B cell (primary cell): Measurements from ENCODE around the gene SLC22A13.

Source experiments
- CTCF ChIP-seq: fragments of 200-600 bp; IDR thresholded peaks from one replicate; pipeline ENCODE4 v1.8.0; 2022; ENCODE audit warnings: antibody characterized with exemption, mild to moderate bottlenecking
- EZH2 ChIP-seq: IDR thresholded peaks from 2 replicates; pipeline ENCODE4 v1.6.1; 2012; ENCODE audit warnings: borderline replicate concordance, low read depth, mild to moderate bottlenecking, moderate library complexity, low read length; ENCODE audit not compliant: insufficient read depth, poor library complexity, severe bottlenecking

GRCh38 chr3:38255627-38256026 is 10.0 kb upstream of the SLC22A13 start:
- TF ChIP-seq CTCF (no peak), EZH2 (no peak)
